ENCODE measurements around the gene SECTM1. TPM values are rescaled to one million over a fixed set of nuclear protein-coding genes. Genes with fewer than 3 reads are reported as not detected.
A peak's percentile ranks its signal among the peaks of the same experiment; 100 is the strongest.

SECTM1 gene
- total RNA-seq, 1 donor = 34.2 TPM

DNA sequence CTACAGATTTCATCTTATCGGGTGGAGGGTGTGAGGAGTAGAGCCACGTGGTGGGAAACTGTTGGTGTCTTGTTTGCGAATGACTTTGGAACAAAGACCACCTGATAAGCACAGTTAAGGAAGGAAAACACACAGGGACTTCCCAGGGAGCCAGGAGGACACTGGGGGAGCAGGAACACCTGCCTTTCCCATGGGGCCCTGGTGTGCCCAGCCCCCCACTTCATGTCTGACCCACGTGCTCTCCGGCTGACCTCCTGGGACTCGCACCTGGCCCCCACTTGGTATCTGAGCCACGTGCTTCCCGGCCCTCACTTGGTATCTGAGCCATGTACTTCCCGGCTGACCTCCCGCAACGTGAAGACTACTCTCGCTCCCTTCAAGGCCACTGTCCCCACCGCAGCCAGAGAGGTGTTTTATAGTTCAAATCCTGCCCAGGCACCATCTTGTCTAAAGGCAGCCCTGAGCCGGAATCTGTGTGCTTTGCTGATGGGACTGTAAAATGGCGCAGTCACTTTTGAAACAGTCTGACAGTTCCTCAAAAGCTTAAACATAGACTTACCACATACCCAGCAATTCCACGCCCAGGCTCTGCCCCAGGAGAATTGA, 54.7 kb downstream of the SECTM1 start:
- TF ChIP-seq, protein P1, sequence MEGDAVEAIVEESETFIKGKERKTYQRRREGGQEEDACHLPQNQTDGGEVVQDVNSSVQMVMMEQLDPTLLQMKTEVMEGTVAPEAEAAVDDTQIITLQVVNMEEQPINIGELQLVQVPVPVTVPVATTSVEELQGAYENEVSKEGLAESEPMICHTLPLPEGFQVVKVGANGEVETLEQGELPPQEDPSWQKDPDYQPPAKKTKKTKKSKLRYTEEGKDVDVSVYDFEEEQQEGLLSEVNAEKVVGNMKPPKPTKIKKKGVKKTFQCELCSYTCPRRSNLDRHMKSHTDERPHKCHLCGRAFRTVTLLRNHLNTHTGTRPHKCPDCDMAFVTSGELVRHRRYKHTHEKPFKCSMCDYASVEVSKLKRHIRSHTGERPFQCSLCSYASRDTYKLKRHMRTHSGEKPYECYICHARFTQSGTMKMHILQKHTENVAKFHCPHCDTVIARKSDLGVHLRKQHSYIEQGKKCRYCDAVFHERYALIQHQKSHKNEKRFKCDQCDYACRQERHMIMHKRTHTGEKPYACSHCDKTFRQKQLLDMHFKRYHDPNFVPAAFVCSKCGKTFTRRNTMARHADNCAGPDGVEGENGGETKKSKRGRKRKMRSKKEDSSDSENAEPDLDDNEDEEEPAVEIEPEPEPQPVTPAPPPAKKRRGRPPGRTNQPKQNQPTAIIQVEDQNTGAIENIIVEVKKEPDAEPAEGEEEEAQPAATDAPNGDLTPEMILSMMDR (IDR thresholded peaks at IDR 0.05; ENCODE audit: insufficient read depth, low read length) = no peak
- no peak for DNase-seq (ENCODE audit: low read depth)
- no peak overlapping the region for H3K4me3 ChIP-seq (ENCODE audit: low read depth, low read length)

GRCh38 chr17:82278308-82278707, 55.3 kb downstream of the SECTM1 start:
- DNase-seq (ENCODE audit: low read depth) = no peak
- TF ChIP-seq, protein P1 (IDR thresholded peaks at IDR 0.05; ENCODE audit: insufficient read depth, low read length) = no peak
- H3K4me3 ChIP-seq (ENCODE audit: low read depth, low read length) = no peak overlapping the region

- no peak overlapping the region for H3K4me3 ChIP-seq (ENCODE audit: low read depth, low read length)
- TF ChIP-seq, protein P1 (IDR thresholded peaks at IDR 0.05; ENCODE audit: insufficient read depth, low read length) = no peak
- no peak for DNase-seq (ENCODE audit: low read depth)
Observed at GRCh38 chr17:82277851-82278250, 55.7 kb downstream of the SECTM1 start.

GRCh38 chr17:82276938-82277337, 56.6 kb downstream of the SECTM1 start:
- TF ChIP-seq, protein P1 (IDR thresholded peaks at IDR 0.05; ENCODE audit: insufficient read depth, low read length) = no peak
- no peak for DNase-seq (ENCODE audit: low read depth)
- H3K4me3 ChIP-seq (ENCODE audit: low read depth, low read length) = no peak overlapping the region

DNA sequence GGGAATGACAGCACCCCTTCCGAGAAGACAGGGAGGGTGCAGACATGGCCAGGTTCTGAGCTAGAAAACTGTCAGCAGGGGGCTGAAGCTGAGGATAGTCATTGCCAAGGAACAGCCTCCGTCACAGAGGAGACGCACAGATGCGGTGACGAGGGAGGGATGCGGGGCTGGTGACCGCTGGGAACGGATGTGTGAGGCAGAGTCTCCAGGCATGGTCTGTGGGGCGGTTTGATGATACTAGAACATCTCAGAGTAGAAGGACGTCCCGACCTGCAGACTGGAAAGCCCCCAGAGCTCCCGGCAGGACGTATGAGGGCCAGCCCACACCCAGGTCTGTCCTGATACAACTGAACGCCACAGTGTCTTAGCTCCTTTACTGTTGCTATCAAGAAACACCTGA, 58.2 kb downstream of the SECTM1 start:
- TF ChIP-seq, protein P1 (IDR thresholded peaks at IDR 0.05; ENCODE audit: insufficient read depth, low read length) = no peak
- H3K4me3 ChIP-seq (ENCODE audit: low read depth, low read length) = no peak overlapping the region
- DNase-seq (ENCODE audit: low read depth) = no peak

GRCh38 chr17:82274134-82275020, 59.2 kb downstream of the SECTM1 start:
- H3K4me3 ChIP-seq (ENCODE audit: low read depth, low read length) = peak overlapping the region; percentile 82
- TF ChIP-seq, protein P1 (IDR thresholded peaks at IDR 0.05; ENCODE audit: insufficient read depth, low read length) = no peak
- no peak for DNase-seq (ENCODE audit: low read depth)

Measured in fibroblast of the aortic adventitia (primary cell).